Keratinocyte (primary cell): ENCODE results near the gene GOLGB1. TPM values are rescaled to one million over a fixed set of nuclear protein-coding genes. Genes with fewer than 3 reads are reported as not detected.

Experiments used
- DNase-seq: peaks from one replicate; pipeline ENCODE4 v3.0.0-alpha.2; 2011; ENCODE audit warnings: low read depth, missing footprints, low spot score
- FAIRE-seq: peaks from 2 replicates; lab custom pipeline; 2011; peaks lifted over from hg19 to GRCh38; lab: Jason Lieb, UNC
- H2AFZ ChIP-seq: 2 replicates; pipeline ENCODE4 v1.6.0; 2012; ENCODE audit warnings: low read length, control low read depth, inconsistent platforms; ENCODE audit not compliant: control insufficient read depth
- H3K27ac ChIP-seq: 2 replicates; pipeline ENCODE4 v1.5.1; 2011; ENCODE audit warnings: low read length; ENCODE audit not compliant: control insufficient read depth, insufficient read depth
- H3K27me3 ChIP-seq: 3 replicates; pipeline ENCODE4 v1.6.0; 2011; ENCODE audit warnings: low read length; ENCODE audit not compliant: control insufficient read depth, insufficient read depth; ENCODE audit errors: extremely low read depth
- H3K36me3 ChIP-seq, 2 experiments: 2 replicates in 1 of 2; 3 replicates in 1 of 2; pipeline ENCODE4 v1.5.1; 2011; ENCODE audit warnings: low read length in 2 of 2, mild to moderate bottlenecking in 1 of 2; ENCODE audit not compliant: control insufficient read depth in 2 of 2, insufficient read depth in 2 of 2; ENCODE audit errors: extremely low read depth in 1 of 2
- H3K4me1 ChIP-seq: 3 replicates; pipeline ENCODE4 v1.5.1; 2011; ENCODE audit warnings: low read length; ENCODE audit not compliant: control insufficient read depth, insufficient read depth; ENCODE audit errors: extremely low read depth
- H3K4me2 ChIP-seq: 3 replicates; pipeline ENCODE4 v1.6.0; 2011; ENCODE audit warnings: low read depth, low read length; ENCODE audit not compliant: control insufficient read depth, insufficient read depth; ENCODE audit errors: extremely low read depth
- H3K4me3 ChIP-seq, 3 experiments: fragments of 200-600 bp in 1 of 3; sonication (generic) in 1 of 3; 2 replicates in 2 of 3; 3 replicates in 1 of 3; pipeline ENCODE4 v1.5.1; 2011 to 2016; ENCODE audit warnings: low read length in 3 of 3, mild to moderate bottlenecking in 3 of 3, control low read depth in 2 of 3, inconsistent platforms in 1 of 3, low read depth in 1 of 3, mixed read lengths in 1 of 3, mixed run types in 1 of 3, moderate library complexity in 1 of 3; ENCODE audit not compliant: control insufficient read depth in 2 of 3, insufficient read depth in 2 of 3; ENCODE audit errors: extremely low read depth in 1 of 3
- H3K79me2 ChIP-seq: 2 replicates; pipeline ENCODE4 v1.6.0; 2012; ENCODE audit warnings: low read length; ENCODE audit not compliant: control insufficient read depth, insufficient read depth
- H3K9ac ChIP-seq: 3 replicates; pipeline ENCODE4 v1.6.0; 2011; ENCODE audit warnings: low read length; ENCODE audit not compliant: control insufficient read depth, insufficient read depth; ENCODE audit errors: extremely low read depth
- H3K9me1 ChIP-seq: 3 replicates; pipeline ENCODE4 v1.6.0; 2011; ENCODE audit warnings: low read length; ENCODE audit not compliant: control insufficient read depth, insufficient read depth; ENCODE audit errors: extremely low read depth
- H3K9me3 ChIP-seq: 2 replicates; pipeline ENCODE4 v1.5.1; 2012; ENCODE audit warnings: low read depth, low read length; ENCODE audit not compliant: control insufficient read depth
- H4K20me1 ChIP-seq: 3 replicates; pipeline ENCODE4 v1.6.0; 2011; ENCODE audit warnings: low read length; ENCODE audit not compliant: control insufficient read depth, insufficient read depth; ENCODE audit errors: extremely low read depth
- EZH2 ChIP-seq: IDR thresholded peaks from one replicate; pipeline ENCODE4 v1.6.1; 2012; ENCODE audit warnings: inconsistent platforms, mild to moderate bottlenecking, low read length, moderate library complexity
- dilution Hi-C: fragments of 300-500 bp; cut with MboI; formaldehyde crosslinking; loops from one replicate; pipeline ENCODE4 v1.7.0; 2020; ENCODE audit warnings: low sequenced_read_pairs; ENCODE audit not compliant: extremely low pct_ligation_motif_present
- polyA plus RNA-seq, 5 experiments: library from polyadenylated mRNA; depleted of rRNA in 3 of 5; stranded (reverse) in 3 of 5; stranded (forward) in 1 of 5; unstranded in 1 of 5; fragments of >200 nt; gene quantifications; 1 replicate in 1 of 5; 2 replicates in 3 of 5; 3 replicates in 1 of 5; pipeline versions ENCODE4 v1.2.1 to v1.2.3, GENCODE V29; 2011 to 2012; ENCODE audit warnings: missing spikeins in 2 of 5, low read depth in 1 of 5, low replicate concordance in 1 of 5
- TF ChIP-seq, protein P1 (sequence below), 3 experiments: IDR thresholded peaks in 1 of 3; conservative IDR thresholded peaks in 1 of 3; optimal IDR thresholded peaks in 1 of 3; 2 replicates in 2 of 3; 3 replicates in 1 of 3; pipeline versions ENCODE3 to v1.5.1; 2011; ENCODE audit warnings: low read length in 3 of 3, mild to moderate bottlenecking in 3 of 3, moderate library complexity in 2 of 3, control low read depth in 1 of 3, inconsistent platforms in 1 of 3; ENCODE audit not compliant: insufficient read depth in 2 of 3; ENCODE audit errors: extremely low read depth in 1 of 3

The GOLGB1 gene
- polyA plus RNA-seq, 1 donor (not counting 4 experiments of a cell fraction or from before 2014, with no cell fraction given), result 21.7 TPM

DNA sequence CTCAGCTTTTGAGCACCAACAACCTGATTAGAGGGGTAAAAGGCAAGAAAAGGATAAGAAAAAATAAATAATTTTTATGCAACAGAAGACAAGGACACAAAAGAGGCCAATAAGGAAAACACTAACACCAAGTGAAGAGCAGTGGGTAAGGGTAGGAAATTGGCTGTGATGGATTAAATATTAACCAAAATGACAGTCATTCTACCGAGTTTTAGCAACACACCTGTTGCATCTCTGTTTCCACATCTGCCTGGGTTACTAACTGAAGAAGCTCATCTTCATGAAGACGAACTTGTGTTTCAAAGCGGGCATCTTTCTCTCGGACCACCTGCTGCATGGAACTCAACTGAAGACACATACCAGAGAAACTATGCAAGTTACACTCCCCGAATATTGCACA is 30.1 kb downstream of the GOLGB1 start:
- FAIRE-seq, result no peak
- peaks cover 15 to 30% of the 10 kb centered on the region in 2 experiments for H3K36me3 ChIP-seq

DNA sequence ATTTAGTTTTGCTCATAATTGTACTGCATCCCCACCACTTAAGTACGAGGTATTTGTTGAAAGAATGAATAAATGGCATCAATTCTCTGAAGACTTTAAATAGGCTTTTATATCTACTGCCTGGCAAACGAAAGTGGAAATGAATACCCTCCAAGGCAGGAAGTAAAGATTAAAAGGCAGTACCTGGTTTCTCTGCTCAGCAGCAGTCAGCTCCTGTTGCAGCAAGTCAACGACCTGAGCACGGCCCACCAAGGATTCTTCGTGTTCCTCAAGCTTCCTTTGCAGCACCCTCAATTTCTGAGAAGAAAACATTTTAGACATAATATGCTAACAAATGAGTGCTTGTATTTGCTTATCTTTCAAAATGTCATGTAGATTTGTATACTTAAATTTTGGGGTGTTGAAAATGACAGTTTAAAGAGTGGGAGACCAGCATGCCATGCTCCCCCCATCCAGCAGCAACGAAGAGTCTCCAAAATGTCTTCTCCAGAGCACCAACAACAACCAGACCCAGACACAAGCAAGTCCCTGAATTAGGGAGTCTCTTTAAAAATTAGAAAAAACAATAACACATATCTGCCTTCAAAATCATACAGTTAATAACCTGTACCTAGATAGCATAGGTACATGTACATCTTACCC is 31.2 kb downstream of the GOLGB1 start:
- dilution Hi-C loops, result no loop called here
- Histone ChIP-seq H4K20me1 (no peaks in the 10 kb centered on the region), H3K36me3 (peaks cover 12 to 31% of the 10 kb centered on the region in 2 experiments), H3K9me3 (no peaks in the 10 kb centered on the region), H3K9ac (no peak overlapping the region), H3K4me3 (no peak overlapping the region), H3K79me2 (no peaks in the 10 kb centered on the region), H3K4me2 (no peak overlapping the region), H3K9me1 (no peaks in the 10 kb centered on the region), H3K27ac (no peak overlapping the region), H2AFZ (no peak overlapping the region), H3K27me3 (no peaks in the 10 kb centered on the region), H3K4me1 (no peaks in the 10 kb centered on the region)
- FAIRE-seq, result no peak
- DNase-seq, result no peak
- TF ChIP-seq, protein P1, sequence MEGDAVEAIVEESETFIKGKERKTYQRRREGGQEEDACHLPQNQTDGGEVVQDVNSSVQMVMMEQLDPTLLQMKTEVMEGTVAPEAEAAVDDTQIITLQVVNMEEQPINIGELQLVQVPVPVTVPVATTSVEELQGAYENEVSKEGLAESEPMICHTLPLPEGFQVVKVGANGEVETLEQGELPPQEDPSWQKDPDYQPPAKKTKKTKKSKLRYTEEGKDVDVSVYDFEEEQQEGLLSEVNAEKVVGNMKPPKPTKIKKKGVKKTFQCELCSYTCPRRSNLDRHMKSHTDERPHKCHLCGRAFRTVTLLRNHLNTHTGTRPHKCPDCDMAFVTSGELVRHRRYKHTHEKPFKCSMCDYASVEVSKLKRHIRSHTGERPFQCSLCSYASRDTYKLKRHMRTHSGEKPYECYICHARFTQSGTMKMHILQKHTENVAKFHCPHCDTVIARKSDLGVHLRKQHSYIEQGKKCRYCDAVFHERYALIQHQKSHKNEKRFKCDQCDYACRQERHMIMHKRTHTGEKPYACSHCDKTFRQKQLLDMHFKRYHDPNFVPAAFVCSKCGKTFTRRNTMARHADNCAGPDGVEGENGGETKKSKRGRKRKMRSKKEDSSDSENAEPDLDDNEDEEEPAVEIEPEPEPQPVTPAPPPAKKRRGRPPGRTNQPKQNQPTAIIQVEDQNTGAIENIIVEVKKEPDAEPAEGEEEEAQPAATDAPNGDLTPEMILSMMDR (optimal IDR thresholded peaks at IDR 0.05 in 1 of 3, IDR thresholded peaks at IDR 0.05 in 1 of 3, conservative IDR thresholded peaks at IDR 0.05 in 1 of 3; ENCODE audit: extremely low read depth in 1 of 3, insufficient read depth in 2 of 3, low read length in 3 of 3), result no peak
- TF ChIP-seq EZH2, result no peak

More for the DNA sequence above, 30.1 kb downstream of the GOLGB1 start:
- Histone ChIP-seq H2AFZ (no peak overlapping the region), H3K27ac (no peak overlapping the region), H3K79me2 (no peaks in the 10 kb centered on the region), H3K4me3 (no peak overlapping the region), H3K9me1 (no peaks in the 10 kb centered on the region), H3K9me3 (no peaks in the 10 kb centered on the region), H4K20me1 (no peaks in the 10 kb centered on the region), H3K27me3 (no peaks in the 10 kb centered on the region), H3K4me2 (no peak overlapping the region), H3K4me1 (no peaks in the 10 kb centered on the region), H3K9ac (no peak overlapping the region)
- DNase-seq, result no peak
- TF ChIP-seq, protein P1 (optimal IDR thresholded peaks at IDR 0.05 in 1 of 3, IDR thresholded peaks at IDR 0.05 in 1 of 3, conservative IDR thresholded peaks at IDR 0.05 in 1 of 3; ENCODE audit: extremely low read depth in 1 of 3, insufficient read depth in 2 of 3, low read length in 3 of 3), result no peak
- no peak for TF ChIP-seq EZH2
- dilution Hi-C loops, result no loop called here
